ENCODE results near the gene THPO.

- TF ChIP-seq, protein P1, sequence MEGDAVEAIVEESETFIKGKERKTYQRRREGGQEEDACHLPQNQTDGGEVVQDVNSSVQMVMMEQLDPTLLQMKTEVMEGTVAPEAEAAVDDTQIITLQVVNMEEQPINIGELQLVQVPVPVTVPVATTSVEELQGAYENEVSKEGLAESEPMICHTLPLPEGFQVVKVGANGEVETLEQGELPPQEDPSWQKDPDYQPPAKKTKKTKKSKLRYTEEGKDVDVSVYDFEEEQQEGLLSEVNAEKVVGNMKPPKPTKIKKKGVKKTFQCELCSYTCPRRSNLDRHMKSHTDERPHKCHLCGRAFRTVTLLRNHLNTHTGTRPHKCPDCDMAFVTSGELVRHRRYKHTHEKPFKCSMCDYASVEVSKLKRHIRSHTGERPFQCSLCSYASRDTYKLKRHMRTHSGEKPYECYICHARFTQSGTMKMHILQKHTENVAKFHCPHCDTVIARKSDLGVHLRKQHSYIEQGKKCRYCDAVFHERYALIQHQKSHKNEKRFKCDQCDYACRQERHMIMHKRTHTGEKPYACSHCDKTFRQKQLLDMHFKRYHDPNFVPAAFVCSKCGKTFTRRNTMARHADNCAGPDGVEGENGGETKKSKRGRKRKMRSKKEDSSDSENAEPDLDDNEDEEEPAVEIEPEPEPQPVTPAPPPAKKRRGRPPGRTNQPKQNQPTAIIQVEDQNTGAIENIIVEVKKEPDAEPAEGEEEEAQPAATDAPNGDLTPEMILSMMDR (IDR thresholded peaks at IDR 0.05; ENCODE audit: low read length), result no peak
- no peak for TF ChIP-seq EZH2 (optimal IDR thresholded peaks at IDR 0.05; ENCODE audit: low read depth, low read length)
Measured at GRCh38 chr3:184405075-184406030, 27.3 kb upstream of the THPO start.

Data from MM.1S (cell line).